ENCODE data around the gene HORMAD2.

DNA sequence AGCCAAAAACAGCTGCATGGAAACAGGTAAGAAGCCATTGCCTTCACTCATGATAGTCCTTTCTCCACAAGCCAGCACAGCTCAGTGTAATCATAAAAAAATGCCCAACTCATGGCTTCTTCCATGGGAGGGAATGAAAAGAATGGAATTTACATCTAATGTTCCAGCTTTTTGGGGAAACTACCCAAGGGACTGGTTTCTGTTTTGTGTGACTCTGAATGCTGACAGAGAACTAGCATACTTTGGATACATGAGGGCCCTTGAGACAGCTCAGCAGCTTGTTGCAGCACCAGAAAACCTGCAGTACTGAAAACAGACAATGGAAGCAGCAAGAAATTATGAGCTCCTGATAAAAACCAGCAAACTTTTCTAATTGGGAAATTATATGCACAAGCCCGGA is 24.2 kb upstream of the HORMAD2 start:
- TF ChIP-seq, protein P1, sequence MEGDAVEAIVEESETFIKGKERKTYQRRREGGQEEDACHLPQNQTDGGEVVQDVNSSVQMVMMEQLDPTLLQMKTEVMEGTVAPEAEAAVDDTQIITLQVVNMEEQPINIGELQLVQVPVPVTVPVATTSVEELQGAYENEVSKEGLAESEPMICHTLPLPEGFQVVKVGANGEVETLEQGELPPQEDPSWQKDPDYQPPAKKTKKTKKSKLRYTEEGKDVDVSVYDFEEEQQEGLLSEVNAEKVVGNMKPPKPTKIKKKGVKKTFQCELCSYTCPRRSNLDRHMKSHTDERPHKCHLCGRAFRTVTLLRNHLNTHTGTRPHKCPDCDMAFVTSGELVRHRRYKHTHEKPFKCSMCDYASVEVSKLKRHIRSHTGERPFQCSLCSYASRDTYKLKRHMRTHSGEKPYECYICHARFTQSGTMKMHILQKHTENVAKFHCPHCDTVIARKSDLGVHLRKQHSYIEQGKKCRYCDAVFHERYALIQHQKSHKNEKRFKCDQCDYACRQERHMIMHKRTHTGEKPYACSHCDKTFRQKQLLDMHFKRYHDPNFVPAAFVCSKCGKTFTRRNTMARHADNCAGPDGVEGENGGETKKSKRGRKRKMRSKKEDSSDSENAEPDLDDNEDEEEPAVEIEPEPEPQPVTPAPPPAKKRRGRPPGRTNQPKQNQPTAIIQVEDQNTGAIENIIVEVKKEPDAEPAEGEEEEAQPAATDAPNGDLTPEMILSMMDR (IDR thresholded peaks at IDR 0.05) = no peak
- TF ChIP-seq ZNF219 (CRISPR knock-in tag; IDR thresholded peaks at IDR 0.05; ENCODE audit: borderline replicate concordance) (no peak), MYBL2 (CRISPR knock-in tag; IDR thresholded peaks at IDR 0.05) (no peak), JUN (CRISPR knock-in tag; IDR thresholded peaks at IDR 0.05) (no peak), RELA (CRISPR knock-in tag; IDR thresholded peaks at IDR 0.05; ENCODE audit: borderline replicate concordance) (no peak), ETV6 (CRISPR knock-in tag; IDR thresholded peaks at IDR 0.05) (no peak), ZNF396 (CRISPR knock-in tag; IDR thresholded peaks at IDR 0.05; ENCODE audit: borderline replicate concordance) (no peak), SP1 (CRISPR knock-in tag; conservative IDR thresholded peaks at IDR 0.05) (no peak)
- TF ChIP-seq, protein P2, sequence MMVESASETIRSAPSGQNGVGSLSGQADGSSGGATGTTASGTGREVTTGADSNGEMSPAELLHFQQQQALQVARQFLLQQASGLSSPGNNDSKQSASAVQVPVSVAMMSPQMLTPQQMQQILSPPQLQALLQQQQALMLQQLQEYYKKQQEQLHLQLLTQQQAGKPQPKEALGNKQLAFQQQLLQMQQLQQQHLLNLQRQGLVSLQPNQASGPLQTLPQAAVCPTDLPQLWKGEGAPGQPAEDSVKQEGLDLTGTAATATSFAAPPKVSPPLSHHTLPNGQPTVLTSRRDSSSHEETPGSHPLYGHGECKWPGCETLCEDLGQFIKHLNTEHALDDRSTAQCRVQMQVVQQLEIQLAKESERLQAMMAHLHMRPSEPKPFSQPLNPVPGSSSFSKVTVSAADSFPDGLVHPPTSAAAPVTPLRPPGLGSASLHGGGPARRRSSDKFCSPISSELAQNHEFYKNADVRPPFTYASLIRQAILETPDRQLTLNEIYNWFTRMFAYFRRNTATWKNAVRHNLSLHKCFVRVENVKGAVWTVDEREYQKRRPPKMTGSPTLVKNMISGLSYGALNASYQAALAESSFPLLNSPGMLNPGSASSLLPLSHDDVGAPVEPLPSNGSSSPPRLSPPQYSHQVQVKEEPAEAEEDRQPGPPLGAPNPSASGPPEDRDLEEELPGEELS (CRISPR knock-in tag; IDR thresholded peaks at IDR 0.05) = no peak
- TF ChIP-seq, protein P3, sequence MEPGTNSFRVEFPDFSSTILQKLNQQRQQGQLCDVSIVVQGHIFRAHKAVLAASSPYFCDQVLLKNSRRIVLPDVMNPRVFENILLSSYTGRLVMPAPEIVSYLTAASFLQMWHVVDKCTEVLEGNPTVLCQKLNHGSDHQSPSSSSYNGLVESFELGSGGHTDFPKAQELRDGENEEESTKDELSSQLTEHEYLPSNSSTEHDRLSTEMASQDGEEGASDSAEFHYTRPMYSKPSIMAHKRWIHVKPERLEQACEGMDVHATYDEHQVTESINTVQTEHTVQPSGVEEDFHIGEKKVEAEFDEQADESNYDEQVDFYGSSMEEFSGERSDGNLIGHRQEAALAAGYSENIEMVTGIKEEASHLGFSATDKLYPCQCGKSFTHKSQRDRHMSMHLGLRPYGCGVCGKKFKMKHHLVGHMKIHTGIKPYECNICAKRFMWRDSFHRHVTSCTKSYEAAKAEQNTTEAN (CRISPR knock-in tag; IDR thresholded peaks at IDR 0.05) = no peak
- TF ChIP-seq, protein P4, sequence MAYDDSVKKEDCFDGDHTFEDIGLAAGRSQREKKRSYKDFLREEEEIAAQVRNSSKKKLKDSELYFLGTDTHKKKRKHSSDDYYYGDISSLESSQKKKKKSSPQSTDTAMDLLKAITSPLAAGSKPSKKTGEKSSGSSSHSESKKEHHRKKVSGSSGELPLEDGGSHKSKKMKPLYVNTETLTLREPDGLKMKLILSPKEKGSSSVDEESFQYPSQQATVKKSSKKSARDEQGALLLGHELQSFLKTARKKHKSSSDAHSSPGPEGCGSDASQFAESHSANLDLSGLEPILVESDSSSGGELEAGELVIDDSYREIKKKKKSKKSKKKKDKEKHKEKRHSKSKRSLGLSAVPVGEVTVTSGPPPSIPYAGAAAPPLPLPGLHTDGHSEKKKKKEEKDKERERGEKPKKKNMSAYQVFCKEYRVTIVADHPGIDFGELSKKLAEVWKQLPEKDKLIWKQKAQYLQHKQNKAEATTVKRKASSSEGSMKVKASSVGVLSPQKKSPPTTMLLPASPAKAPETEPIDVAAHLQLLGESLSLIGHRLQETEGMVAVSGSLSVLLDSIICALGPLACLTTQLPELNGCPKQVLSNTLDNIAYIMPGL (CRISPR knock-in tag; IDR thresholded peaks at IDR 0.05) = no peak
- TF ChIP-seq, protein P5, sequence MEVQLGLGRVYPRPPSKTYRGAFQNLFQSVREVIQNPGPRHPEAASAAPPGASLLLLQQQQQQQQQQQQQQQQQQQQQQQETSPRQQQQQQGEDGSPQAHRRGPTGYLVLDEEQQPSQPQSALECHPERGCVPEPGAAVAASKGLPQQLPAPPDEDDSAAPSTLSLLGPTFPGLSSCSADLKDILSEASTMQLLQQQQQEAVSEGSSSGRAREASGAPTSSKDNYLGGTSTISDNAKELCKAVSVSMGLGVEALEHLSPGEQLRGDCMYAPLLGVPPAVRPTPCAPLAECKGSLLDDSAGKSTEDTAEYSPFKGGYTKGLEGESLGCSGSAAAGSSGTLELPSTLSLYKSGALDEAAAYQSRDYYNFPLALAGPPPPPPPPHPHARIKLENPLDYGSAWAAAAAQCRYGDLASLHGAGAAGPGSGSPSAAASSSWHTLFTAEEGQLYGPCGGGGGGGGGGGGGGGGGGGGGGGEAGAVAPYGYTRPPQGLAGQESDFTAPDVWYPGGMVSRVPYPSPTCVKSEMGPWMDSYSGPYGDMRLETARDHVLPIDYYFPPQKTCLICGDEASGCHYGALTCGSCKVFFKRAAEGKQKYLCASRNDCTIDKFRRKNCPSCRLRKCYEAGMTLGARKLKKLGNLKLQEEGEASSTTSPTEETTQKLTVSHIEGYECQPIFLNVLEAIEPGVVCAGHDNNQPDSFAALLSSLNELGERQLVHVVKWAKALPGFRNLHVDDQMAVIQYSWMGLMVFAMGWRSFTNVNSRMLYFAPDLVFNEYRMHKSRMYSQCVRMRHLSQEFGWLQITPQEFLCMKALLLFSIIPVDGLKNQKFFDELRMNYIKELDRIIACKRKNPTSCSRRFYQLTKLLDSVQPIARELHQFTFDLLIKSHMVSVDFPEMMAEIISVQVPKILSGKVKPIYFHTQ (CRISPR knock-in tag; IDR thresholded peaks at IDR 0.05) = no peak
- TF ChIP-seq, protein P6, sequence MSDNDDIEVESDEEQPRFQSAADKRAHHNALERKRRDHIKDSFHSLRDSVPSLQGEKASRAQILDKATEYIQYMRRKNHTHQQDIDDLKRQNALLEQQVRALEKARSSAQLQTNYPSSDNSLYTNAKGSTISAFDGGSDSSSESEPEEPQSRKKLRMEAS (CRISPR knock-in tag; IDR thresholded peaks at IDR 0.05) = no peak
- TF ChIP-seq, protein P7, sequence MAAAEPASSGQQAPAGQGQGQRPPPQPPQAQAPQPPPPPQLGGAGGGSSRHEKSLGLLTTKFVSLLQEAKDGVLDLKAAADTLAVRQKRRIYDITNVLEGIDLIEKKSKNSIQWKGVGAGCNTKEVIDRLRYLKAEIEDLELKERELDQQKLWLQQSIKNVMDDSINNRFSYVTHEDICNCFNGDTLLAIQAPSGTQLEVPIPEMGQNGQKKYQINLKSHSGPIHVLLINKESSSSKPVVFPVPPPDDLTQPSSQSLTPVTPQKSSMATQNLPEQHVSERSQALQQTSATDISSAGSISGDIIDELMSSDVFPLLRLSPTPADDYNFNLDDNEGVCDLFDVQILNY (CRISPR knock-in tag; IDR thresholded peaks at IDR 0.05) = no peak
